Measurements from ENCODE around the gene SPINT1.

DNA sequence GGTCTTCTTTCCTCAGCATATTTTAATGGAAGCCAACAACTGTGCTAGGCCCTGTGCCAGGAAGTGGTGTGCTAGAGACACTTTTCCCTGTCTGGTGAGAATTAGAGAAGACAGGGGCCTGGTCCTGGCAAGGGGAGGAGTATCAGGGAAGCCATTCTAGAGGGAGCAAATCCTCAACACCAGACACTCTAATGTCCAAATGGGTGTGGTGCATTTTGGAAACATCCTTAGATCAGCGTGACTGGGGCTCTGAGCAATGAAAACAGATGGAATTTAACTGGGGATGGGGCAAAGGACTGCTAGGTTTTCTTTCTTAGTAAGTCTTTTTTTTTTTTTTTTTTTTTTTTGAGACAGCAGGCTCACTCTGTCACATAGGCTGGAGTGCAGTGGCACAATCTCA lies 42.7 kb downstream of the SPINT1 start:
- TF ChIP-seq, protein P1, sequence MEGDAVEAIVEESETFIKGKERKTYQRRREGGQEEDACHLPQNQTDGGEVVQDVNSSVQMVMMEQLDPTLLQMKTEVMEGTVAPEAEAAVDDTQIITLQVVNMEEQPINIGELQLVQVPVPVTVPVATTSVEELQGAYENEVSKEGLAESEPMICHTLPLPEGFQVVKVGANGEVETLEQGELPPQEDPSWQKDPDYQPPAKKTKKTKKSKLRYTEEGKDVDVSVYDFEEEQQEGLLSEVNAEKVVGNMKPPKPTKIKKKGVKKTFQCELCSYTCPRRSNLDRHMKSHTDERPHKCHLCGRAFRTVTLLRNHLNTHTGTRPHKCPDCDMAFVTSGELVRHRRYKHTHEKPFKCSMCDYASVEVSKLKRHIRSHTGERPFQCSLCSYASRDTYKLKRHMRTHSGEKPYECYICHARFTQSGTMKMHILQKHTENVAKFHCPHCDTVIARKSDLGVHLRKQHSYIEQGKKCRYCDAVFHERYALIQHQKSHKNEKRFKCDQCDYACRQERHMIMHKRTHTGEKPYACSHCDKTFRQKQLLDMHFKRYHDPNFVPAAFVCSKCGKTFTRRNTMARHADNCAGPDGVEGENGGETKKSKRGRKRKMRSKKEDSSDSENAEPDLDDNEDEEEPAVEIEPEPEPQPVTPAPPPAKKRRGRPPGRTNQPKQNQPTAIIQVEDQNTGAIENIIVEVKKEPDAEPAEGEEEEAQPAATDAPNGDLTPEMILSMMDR (IDR thresholded peaks at IDR 0.05): no peak
- TF ChIP-seq POLR2A (IDR thresholded peaks at IDR 0.05): no peak
- TF ChIP-seq EP300 (IDR thresholded peaks at IDR 0.05): no peak
